Measurements from ENCODE around the gene OXCT2. TPM values are rescaled to one million over a fixed set of nuclear protein-coding genes. Genes with fewer than 3 reads are reported as not detected.

Gene OXCT2
- total RNA-seq, 4 donors from 2014 or later: 5.0 to 12.2 (median 6.8) TPM

DNA sequence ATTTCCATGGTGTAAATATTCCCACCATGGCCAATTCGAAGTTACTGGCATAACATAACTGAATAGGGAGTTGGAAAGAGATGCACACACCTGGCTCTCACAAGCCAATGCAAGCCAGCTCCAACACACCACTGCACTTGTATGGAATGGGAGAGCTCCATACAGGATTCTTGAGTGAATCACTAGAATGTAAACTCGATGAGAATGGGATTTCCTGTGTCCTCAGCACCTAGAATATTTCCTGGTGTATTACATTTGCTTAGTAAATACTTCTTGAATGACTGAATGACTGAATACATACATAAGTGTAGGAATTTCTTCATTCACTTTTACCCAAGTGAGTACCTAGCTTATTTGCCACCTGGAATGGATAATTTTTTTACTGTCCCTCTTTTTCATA is 48.7 kb downstream of the OXCT2 start:
- no peak for DNase-seq
- H3K36me3 ChIP-seq: no peaks in the 10 kb centered on the region
- no peak for TF ChIP-seq POLR2A (IDR thresholded peaks at IDR 0.05)
- TF ChIP-seq, protein P1, sequence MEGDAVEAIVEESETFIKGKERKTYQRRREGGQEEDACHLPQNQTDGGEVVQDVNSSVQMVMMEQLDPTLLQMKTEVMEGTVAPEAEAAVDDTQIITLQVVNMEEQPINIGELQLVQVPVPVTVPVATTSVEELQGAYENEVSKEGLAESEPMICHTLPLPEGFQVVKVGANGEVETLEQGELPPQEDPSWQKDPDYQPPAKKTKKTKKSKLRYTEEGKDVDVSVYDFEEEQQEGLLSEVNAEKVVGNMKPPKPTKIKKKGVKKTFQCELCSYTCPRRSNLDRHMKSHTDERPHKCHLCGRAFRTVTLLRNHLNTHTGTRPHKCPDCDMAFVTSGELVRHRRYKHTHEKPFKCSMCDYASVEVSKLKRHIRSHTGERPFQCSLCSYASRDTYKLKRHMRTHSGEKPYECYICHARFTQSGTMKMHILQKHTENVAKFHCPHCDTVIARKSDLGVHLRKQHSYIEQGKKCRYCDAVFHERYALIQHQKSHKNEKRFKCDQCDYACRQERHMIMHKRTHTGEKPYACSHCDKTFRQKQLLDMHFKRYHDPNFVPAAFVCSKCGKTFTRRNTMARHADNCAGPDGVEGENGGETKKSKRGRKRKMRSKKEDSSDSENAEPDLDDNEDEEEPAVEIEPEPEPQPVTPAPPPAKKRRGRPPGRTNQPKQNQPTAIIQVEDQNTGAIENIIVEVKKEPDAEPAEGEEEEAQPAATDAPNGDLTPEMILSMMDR (IDR thresholded peaks at IDR 0.05): no peak
- no peak overlapping the region for H3K4me3 ChIP-seq
- H3K27me3 ChIP-seq: peaks cover 0 to 3% of the 10 kb centered on the region in 2 donors
- no peak overlapping the region for H3K27ac ChIP-seq
- H3K9me3 ChIP-seq: no peaks in the 10 kb centered on the region
- no peaks in the 10 kb centered on the region for H3K4me1 ChIP-seq

DNA sequence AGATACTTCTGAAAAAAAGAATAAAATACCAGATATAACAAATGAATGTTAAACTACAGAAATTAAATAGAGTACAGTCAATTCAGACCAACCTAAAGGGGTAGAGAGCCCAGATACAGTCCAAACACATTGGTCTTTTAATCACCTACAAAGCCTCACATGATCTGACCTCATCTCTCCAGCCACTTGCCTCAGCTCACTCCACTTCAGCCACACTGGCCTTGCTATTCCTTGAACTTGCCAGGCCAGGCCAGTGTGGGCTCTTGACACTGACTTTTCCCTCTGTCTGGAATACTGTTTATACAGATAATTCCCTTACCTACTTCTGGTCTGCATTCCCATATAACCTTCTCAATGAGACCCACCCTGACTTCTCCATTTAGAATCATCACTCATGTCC is 49.5 kb downstream of the OXCT2 start:
- no peak for DNase-seq
- no peak overlapping the region for H3K27ac ChIP-seq
- no peaks in the 10 kb centered on the region for H3K36me3 ChIP-seq
- H3K4me1 ChIP-seq: no peaks in the 10 kb centered on the region
- H3K9me3 ChIP-seq: no peaks in the 10 kb centered on the region
- no peak overlapping the region for H3K4me3 ChIP-seq
- no peaks in the 10 kb centered on the region for H3K27me3 ChIP-seq
- TF ChIP-seq POLR2A (IDR thresholded peaks at IDR 0.05): no peak
- TF ChIP-seq, protein P1 (IDR thresholded peaks at IDR 0.05): no peak

DNA sequence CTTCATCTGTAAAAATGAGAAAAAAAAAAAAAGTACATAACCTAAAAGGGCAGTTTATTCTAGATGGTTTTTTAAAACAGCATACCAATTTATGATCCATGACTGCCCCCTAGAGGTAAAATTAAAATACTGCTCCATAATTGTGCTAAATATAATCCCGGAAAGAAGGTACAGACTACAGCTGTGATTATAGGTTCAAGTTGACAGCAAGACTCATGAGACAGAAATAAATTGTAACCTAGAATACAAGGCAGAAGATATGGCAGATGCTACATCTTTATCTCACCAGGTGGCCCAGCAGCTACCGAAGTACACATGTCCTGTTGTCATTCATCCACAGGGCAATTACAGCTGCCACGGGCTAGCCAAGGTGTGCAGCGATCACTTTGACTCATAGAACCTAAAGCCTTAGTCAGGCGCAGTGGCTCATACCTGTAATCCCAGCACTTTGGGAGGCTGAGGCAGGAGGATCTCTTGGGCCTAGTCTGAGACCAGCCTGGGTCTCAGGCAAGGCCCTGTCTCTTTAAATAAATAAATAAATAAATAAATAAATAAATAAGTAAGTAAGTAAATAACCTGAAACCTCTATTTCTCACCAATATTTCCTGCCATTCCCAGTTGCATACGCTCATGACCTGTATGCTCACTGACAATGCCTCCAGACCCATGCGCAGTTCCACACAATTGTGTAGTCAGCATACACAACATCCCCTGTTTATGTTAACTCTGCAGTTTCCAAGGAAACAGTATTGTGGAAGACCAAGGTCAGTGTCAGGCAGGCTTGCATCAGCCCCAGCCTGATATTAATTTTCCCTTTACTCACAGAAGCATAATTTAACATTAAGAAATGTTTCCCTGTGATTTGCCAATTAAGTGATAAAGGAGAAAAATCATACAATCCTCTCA is 50.8 kb downstream of the OXCT2 start:
- Histone ChIP-seq H3K27ac (no peak overlapping the region), H3K4me3 (no peak overlapping the region), H3K4me1 (no peaks in the 10 kb centered on the region), H3K36me3 (no peaks in the 10 kb centered on the region), H3K27me3 (no peaks in the 10 kb centered on the region), H3K9me3 (no peaks in the 10 kb centered on the region)
- DNase-seq: no peak
- TF ChIP-seq POLR2A (IDR thresholded peaks at IDR 0.05): no peak
- TF ChIP-seq, protein P1 (IDR thresholded peaks at IDR 0.05): peak; percentile 46 to 88 (median 82)

Small RNA genes lying within 50 kb of the gene (small RNA-seq; reads per million reads assigned to genes)
- 0 reads per million in 2 donors for gene AL033527.1
- 0 reads per million in 2 donors for gene RNU7-121P

Other genes starting within 250 kb of the OXCT2 start
- gene PABPC4, start 194.6 kb downstream of the OXCT2 start, total RNA-seq: 100 to 1,000 TPM; 110 to 177 (median 141) TPM
- 1 to 10 TPM in 2 of 4 donors, under 1 TPM in 1, not detected in 1; 0.95 to 5.8 (median 1.5) TPM for gene HEYL, start 131.7 kb downstream of the OXCT2 start, total RNA-seq
- gene NT5C1A, start 99.2 kb downstream of the OXCT2 start, total RNA-seq: not detected
- under 1 TPM in 1 of 4 donors, not detected in 3; 0.83 TPM for gene HPCAL4, start 79.9 kb downstream of the OXCT2 start, total RNA-seq
- gene PPIE, start 32.5 kb downstream of the OXCT2 start, total RNA-seq: 10 to 100 TPM; 33.0 to 39.0 (median 37.0) TPM
- 10 to 100 TPM in 3 of 4 donors, 1 to 10 TPM in 1; 1.7 to 34.0 (median 15.7) TPM for gene BMP8B, start 17.5 kb upstream of the OXCT2 start, total RNA-seq
- 10 to 100 TPM; 13.7 to 52.0 (median 18.1) TPM for gene TRIT1, start 112.2 kb upstream of the OXCT2 start, total RNA-seq
- gene MYCL, start 130.6 kb upstream of the OXCT2 start, total RNA-seq: 10 to 100 TPM in 3 of 4 donors, 1 to 10 TPM in 1; 9.9 to 28.4 (median 14.0) TPM
- 100 to 1,000 TPM in 2 of 4 donors, 10 to 100 TPM in 1, 1 to 10 TPM in 1; 6.6 to 239 (median 132) TPM for gene MFSD2A, start 183.8 kb upstream of the OXCT2 start, total RNA-seq